Activated naive CD4-positive, alpha-beta T cell treated with anti-CD3 and anti-CD28 coated beads, Interleukin-2, amount 50 U/mL, for 16 hours (primary cell): ENCODE data around the gene HHATL.

Source experiments
- DNase-seq: peaks from one replicate; pipeline ENCODE4 v3.0.0-alpha.2; 2020

HHATL gene

DNA sequence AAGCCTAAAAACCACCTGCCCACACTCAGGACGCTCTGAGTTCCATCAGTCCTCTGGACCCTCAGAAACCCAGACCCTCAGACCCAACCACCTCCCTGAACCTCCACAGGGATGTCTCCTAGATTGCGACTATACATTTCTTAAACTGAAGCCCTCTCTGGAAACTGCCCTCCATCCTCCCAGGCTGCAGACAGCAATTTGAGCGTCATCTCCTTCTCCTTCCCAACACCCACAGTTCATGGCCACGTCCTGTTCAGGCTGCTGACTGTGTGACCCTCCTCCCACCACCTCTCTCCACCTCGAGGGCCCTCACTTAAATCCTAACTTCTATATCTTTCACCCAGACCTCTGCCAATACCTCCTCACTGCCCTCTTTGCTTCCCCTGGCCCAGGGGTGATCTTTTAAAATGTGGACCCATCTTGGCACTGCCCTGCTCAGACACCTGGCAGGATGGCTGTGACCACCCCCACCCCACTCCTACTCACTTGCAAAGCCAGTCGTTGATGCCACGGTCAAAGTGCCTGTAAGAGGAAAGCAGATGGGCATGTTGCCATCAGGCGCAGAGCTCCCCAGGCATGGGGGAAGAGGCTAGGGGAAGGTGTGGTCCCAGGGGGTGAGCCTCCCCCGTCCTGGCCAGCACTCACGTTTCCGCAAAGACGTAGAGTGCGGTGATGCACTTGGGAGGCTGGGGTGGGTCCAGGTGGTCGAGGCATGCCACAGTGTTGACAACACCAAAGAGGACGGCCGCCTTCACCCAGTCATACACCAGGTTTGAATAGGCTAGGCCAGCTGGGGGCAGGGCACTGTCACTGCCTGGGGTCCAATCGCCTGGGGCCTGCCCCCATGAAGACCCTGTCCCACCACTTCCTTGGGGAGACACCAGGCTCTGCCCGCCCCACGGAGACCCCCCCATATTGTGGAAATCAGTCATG, 6.0 kb downstream of the HHATL start:
- no peak for DNase-seq

DNA sequence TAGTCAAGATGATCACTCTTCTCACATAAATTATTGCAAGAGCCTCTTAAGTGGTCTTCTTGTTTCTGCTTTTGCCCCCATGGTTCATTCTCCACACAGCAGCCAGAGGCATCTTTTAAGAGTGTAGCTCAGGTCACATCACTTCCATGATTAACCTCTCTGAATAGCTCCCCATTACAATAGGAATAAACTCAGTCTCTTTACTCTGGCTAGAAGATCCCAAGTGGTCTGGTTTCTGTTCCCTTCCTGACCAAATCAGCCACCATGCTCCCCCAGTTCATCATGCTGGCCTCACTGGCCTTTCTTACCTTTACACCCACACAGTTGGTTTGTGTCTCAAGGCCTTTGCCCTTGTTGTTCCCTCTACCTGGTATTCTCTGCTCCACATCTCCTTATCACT, 8.2 kb downstream of the HHATL start:
- DNase-seq = no peak

DNA sequence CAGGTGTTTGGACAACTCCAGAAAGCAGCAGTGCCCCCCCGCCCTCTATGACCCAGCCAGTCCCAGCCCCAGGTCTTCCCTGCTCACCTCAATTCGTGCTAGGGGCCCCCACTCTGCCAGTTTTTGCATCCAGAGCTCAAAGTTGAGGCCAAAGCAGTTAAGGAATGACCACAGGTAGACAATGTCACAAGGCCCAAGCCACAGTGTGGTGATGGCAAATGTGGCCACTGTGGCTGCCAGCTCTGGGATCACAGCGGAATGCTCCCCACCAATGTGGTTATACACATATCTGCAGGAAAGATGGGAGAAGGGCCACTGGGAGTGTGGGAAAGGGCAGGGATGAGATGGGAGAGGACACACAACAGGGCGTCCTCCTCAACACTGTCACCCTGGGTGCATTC, 9.1 kb downstream of the HHATL start:
- DNase-seq = no peak

DNA sequence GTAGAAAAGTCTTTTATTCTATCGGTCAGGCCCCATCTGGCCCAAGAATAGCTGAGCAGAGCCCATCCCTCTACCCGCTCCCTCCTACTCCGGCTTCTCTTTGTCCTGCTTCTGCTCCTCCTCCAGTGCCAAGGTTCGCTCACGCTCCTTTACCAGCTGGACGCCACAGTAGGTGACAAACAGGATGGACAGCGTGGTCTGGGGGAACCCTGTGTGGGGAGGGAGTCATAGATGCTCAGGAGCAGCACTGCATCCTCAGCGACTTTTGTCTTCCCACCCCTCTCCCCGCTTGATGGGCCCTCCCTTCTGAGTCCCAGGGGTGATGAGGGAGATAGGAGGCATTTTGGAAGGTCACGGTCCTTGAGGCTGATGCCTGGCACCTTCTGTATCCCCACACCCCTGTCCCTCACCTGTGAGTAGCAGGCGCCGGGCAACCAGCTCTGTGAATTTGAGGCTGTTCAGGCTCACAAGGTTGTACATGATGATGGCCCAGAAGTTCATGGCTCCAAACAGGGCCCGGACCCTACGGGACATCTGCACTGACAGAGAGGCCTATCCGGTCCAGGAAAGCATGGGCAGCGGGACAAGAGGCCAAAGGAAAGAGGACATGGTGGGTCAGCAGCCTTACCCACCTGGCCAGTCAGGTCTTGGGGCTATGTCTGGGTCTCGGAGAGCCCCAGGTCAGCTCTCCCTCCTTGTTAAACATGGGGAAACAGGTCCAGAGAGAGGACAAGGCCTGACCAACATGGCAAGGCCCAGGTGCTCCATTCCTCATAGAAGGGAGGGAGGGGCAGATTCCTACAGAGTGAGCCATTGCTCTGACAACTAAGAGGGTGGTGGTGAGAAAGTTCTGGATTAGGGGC, 9.7 kb downstream of the HHATL start:
- DNase-seq = peak; percentile 4

DNA sequence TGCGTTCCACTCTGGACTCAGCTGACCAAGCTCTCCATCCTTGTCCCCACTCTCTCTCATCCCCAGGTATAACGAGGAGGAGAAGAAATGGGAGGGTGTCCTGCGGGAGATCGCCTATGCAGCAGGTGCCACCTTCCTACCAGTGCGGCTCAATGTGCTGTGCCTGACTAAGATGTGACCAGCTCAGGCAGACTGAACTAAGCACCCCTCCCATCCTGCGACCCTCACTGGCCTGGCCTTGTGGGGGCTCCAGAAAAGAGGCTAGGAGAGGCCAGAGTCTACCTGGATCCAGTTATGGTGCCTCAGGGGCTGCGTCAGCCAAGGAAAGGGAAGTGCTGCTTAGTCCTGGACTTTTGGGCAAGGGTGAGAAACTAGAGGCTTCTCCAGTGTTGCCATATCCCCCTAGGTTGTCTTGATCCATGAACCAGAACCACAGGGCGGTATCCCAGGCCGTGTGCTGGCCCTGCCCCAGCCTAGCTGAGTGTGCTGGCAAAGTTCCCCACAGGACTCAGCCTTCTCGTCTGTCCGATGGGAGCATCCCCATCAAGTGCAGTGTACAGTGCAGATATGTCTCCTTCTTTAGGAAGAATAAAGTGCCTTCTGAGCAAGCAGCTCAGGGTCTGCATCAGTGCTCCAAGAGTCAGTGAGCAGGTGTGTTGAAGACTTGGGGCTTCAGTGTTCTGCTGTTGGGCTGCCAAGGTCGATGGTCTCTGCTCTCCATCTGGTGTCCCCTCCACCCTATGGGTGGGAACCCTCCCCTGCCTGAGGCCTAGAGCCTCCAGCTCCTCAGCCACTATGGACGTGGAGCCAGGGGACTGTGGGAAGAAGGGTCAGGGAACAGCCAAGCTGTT, 10.6 kb downstream of the HHATL start:
- DNase-seq = peak; percentile 3

DNA sequence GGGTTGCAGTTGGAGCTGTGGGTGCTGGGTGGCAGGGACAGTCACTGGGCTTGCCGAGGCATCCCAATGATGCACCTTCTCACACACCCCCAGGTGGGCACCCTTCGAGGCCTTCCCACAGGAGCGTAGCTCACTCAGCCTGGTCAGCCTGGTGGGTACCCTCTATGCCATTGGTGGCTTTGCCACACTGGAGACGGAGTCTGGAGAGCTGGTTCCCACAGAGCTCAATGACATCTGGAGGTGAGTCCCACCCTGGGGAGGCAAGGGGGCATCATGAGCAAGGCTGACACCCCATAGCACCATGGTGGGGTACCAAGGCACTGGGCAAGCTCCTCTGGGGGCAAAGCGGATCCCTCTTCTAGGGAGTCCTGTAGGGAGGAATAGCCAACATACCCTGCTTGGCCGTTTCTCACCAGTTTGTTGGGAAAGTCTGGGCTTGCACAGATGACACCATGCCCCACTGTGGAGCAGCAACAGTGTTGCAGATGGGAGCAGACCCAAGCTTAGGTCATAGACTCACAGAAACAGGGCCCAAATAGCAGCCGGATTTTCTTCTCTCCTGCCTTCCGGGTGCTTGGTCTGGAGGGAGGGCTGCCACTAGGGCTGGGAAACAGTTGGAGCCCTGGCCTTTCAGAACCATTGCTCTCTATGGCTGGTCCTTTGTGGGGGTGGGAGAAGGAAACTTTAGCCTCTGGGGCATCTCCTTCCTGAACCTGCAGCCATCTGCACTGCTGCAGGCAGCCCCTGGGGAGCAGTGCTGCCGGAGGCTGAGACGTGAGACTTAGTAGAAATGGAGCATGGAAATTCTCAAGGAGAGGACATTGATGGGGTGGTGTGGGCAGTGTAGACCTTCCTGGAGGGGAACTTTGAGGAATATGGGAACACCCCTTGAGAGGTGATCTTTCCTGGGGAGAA, 11.6 kb downstream of the HHATL start:
- peak; percentile 5 for DNase-seq

DNA sequence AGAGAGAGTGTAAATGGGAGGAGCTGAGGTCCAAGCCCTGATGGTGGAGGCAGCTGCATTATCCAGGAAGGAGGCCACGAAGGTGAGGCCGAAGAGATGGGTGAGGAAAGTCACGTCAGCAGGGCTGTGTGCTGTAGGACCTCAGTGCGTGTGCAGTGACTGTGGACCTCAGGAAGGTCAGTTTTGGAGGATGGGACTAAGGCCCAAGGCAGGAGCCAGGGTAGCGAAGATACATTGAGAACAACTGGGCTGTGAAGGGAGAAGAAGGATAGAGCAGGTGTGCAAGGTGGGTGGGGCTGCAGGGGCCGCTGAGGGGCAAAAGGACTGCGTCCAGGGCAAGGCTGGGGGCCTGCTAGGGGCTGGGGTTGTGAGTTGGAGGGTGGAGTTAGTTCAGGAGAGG, 12.4 kb downstream of the HHATL start:
- DNase-seq = peak; percentile 3

DNA sequence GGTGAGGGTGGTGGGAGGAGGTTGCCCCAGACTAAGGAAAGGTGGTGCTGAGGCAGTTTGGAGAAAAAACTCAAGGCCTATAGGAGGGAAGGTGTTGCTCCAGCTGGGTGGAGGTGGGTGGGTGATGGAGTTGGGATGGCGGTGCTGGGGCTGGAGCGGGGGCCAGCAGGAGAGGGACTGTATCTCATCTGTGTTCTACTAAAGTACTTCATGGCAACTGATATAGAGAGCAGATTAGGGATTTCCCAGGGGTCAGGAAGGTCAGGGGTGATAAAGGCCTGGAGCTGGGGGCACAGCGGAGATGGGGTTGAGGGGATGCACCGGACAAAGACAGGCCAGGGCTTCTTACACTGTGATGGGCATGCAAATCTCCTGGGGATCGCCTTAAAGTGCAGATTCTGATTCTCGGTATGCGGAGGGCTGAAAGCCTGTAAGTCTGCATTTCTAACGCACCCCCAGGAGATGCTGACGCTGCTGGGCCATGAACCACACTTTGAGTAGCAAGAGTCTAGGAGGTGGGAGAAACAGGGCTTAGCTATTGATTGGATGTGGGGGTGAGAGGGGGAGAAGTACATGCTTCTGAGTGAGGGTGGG, 13.1 kb downstream of the HHATL start:
- peak; percentile 5 for DNase-seq

DNA sequence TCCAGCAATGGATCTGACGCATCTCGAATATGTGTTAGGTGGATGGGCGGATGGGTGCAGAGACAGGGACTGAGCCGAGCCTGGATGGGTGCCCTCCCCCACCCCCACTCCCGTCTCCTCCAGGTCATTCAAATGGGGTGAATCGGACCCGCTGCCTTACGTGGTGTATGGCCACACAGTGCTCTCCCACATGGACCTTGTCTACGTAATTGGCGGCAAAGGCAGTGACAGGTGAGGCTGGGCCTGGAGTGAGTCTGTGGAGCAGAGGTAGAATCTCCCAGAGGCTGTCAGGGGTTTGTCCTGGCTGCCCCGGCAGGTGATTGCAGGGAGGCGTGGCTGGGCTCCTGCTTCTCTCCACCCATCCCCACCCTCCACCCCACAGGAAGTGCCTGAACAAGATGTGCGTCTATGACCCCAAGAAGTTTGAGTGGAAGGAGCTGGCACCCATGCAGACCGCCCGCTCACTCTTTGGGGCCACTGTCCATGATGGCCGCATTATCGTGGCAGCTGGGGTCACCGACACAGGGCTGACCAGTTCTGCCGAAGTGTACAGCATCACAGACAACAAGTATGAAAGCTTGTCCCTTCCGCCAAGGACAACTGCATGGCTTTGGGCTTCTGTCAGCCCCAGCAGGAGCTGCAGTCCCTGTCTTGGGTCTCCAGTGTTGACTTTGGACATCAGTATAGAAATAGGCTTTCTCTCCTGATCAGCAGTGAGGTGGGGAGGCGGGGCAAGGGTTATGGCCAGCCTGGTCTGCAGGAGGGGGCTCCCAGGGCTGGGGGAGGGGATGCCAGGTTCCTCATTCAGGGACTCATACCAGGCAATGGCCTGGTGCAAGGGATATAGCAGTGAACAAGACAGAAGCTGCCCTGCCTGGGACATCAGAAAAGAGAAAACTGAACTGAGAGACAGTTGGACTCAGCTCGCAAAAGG, 13.8 kb downstream of the HHATL start:
- DNase-seq = peak; percentile 4

DNA sequence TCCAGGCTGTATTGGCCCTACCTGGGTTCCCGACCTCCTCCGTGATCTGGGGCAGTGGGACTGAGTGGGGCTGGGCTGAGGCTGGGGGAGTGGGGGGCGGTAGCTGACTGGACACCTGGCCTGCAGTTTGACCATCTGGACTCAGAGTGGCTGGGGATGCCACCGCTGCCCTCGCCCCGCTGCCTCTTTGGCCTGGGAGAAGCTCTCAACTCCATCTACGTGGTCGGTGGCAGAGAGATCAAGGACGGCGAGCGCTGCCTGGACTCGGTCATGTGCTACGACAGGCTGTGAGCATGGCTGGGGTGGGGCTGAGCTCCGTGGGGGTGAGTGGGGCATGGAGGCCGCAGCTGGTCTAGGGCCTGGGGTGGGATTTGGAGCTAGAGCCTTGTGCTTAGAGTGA, 14.6 kb downstream of the HHATL start:
- peak; percentile 8 for DNase-seq

DNA sequence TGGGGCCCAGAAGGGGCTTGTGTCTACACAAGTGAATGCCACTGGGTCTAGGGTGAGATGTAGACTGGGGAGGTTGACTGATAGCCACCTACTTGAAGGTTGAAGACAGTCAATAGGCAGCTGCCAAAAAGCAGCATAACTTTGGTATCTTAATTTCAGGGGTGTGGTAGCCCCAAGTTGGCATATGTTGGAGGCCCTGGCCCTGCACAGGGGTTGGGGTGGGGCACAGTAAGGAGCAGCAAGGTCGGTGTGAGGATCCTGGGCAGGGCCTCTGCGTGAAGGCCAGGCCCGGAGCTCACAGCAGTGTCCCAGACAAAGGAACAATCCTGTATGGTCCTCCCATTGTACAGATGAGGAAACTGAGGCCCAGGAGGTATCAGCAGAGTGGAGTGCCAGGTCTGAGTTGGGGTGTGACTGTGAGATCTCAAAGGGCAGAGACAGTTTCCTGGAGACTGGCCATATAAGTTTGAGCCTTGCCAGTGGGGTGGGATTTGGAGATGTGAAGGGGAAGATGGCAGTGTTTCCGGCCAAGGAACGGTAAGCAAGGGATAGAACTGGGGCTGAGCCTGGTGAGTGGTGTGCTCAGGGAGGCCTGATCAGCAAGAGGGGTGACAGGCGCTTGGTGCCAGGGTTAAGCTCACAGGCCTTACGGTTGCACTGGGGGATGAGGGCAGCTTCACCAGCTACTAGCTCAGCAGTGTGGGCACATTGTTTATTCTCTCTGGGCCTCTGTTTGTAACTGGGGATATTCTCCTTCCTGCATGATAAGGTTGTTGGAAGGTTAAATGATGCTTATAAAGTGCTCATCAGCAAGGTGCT, 15.6 kb downstream of the HHATL start:
- DNase-seq = peak; percentile 2

DNA sequence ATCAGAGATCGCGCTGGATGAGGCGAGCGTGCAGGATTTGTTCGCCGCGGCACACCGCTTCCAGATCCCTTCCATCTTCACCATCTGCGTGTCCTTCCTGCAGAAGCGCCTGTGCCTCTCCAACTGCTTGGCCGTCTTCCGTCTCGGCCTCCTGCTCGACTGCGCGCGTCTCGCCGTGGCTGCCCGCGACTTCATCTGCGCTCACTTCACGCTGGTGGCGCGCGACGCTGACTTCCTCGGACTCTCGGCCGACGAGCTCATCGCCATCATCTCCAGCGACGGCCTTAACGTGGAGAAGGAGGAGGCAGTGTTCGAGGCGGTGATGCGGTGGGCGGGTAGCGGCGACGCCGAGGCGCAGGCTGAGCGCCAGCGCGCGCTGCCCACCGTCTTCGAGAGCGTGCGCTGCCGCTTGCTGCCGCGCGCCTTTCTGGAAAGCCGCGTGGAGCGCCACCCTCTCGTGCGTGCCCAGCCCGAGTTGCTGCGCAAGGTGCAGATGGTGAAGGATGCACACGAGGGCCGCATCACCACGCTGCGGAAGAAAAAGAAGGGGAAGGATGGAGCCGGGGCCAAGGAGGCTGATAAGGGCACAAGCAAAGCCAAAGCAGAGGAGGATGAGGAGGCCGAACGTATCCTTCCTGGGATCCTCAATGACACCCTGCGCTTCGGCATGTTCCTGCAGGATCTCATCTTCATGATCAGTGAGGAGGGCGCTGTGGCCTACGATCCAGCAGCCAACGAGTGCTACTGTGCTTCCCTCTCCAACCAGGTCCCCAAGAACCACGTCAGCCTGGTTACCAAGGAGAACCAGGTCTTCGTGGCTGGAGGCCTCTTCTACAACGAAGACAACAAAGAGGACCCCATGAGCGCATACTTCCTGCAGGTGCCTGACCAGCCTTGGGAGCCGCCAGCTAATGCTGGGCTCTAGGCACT, 16.4 kb downstream of the HHATL start:
- DNase-seq = peak; percentile 7

DNA sequence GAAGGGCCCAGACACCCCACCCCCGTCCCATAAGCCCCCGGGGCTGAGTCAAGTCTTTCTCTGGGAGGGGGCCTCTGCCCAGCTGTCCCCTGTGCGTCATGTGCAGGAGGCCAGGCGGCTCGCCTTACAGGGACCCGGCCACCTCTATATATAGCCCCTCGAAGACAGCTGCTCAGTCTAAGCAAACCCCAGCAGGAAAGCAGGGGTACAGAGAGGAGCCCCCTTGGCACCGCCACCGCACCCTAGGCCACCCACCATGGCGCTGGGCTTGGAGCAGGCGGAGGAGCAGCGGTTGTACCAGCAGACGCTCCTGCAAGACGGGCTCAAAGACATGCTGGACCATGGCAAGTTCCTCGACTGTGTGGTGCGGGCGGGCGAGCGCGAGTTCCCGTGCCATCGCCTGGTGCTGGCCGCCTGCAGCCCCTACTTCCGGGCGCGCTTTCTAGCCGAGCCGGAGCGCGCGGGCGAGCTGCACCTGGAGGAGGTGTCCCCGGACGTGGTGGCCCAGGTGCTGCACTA, 17.2 kb downstream of the HHATL start, which contains the start of gene KLHL40:
TSS of gene KLHL40 (plus strand) at position 175 of the 519 bp plus-strand sequence. CDS start at position 257, 82 bp downstream.
- DNase-seq = peak; percentile 6

DNA sequence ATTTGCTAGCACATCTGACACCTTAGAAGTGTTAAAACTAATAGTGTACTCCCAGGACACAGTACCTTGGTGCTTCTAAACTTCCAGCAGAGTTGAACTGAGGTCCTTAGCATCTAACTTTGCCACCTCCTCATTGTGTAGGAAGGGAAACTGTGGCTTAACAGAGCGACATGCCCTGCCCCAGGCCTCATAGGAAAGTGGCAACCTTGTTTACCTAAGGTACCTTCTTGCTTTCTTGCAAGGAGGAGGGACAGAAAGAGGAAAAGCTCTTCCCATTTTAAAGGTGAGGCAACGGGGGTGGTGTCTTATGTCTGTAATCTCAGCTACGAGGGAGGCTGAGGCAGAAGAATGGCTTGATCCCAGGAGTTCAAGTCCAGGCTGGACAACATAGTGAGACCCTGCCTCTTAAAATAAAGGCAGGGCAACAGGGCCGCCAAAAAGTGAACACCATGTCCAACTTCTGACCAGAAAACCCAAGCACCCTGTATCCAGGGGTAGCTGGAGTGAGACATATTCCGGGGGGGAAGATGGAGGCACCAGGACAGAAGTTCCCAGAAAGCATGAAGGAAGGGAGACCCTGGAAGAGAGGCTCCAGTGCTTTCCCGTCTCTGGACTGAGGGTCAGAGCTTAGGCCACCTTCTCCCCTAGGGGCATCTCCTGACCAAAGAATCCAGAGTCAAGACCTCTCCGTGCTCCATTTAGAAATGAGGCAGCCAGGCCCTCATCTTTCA, 17.8 kb downstream of the HHATL start:
- DNase-seq = no peak

DNA sequence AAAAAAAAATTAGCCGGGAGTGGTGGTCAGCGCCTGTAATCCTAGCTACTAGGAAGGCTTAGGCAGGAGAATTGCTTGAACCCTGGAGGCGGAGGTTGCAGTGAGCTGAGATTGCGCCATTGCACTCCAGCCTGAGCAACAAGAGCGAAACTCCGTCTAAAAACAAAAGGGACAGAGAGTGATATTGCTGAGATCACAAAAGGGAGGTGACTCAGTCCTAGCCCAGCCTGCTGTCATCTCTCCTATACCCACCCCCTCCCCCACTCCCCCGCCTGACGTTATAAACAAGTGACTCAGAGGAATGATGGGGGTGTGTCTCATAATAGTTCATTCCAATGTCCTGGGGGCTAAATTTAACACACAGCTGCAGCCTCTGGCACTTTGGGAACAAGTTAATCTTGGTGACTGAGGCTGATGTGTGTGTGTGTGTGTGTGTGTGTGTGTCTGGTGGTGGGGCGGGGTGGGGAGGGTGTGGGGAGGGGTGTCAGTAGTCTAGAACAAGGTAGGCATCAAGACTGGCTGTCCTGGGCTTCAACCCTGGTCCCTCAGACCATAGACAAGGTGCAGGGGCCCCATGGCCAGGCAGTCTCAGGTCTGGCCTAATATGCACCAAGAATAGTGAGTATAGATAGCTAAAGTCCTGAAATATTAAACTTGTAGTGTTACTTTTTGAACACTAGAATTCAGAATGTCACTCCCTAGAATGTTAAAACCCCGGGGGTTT, 18.6 kb downstream of the HHATL start:
- DNase-seq = peak; percentile 34
